Right lobe of liver (tissue), 4 donors: Measurements from ENCODE around the gene ADGRA1.

Source experiments
- POLR2A ChIP-seq: fragments of 450-650 bp; IDR thresholded peaks from one replicate; pipeline ENCODE4 v1.6.1; 2017; ENCODE audit warnings: antibody characterized with exemption, mild to moderate bottlenecking
- TF ChIP-seq, protein P1 (sequence below), 4 donors: fragments of 200-600 bp in 3 of 4; fragments of 450-650 bp in 1 of 4; IDR thresholded peaks; one replicate each; pipeline versions ENCODE4 v1.5.1 to v1.8.0; 2016 to 2022; ENCODE audit warnings: antibody characterized with exemption in 4 of 4, mild to moderate bottlenecking in 2 of 4
- donor health status: DM: no; HTN: no; CAD: no.
- donor health status: DM: no; HTN: no; CAD: no.
- donor health status: DM: no; HTN: yes; CAD: no.

DNA sequence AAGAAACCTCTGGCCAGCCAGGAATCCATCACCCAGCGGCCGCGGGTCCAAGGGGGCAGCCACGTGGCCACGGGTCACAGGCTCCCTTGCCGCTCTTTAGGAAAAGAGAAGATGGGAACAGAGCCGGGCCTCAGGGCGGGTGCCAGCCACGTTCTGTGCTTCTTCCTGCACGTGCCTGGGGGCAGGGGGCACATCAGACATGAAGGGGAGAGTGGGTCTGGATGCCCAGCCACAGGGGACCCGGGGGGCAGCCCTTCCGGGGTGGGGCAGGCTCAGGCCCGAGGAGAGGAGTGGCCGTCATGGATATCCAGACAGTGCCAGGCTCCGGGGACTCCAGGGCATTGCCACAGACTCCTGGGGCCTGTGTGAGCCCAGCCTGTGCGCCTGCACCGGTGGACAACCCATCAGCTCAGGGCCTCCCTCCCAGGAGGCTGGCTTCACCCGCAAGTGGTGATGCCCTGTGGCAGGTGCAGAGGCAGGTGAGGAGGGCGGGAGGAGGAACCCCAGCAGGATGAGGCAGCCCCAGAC, 31.0 kb upstream of the ADGRA1 start:
- TF ChIP-seq, protein P1, sequence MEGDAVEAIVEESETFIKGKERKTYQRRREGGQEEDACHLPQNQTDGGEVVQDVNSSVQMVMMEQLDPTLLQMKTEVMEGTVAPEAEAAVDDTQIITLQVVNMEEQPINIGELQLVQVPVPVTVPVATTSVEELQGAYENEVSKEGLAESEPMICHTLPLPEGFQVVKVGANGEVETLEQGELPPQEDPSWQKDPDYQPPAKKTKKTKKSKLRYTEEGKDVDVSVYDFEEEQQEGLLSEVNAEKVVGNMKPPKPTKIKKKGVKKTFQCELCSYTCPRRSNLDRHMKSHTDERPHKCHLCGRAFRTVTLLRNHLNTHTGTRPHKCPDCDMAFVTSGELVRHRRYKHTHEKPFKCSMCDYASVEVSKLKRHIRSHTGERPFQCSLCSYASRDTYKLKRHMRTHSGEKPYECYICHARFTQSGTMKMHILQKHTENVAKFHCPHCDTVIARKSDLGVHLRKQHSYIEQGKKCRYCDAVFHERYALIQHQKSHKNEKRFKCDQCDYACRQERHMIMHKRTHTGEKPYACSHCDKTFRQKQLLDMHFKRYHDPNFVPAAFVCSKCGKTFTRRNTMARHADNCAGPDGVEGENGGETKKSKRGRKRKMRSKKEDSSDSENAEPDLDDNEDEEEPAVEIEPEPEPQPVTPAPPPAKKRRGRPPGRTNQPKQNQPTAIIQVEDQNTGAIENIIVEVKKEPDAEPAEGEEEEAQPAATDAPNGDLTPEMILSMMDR (IDR thresholded peaks at IDR 0.05): no peak
- no peak for TF ChIP-seq POLR2A
